ENCODE measurements around the gene USP25.

GRCh38 chr21:15688016-15688415 is 41.8 kb upstream of the USP25 start:
- TF ChIP-seq CTCF (IDR thresholded peaks at IDR 0.05) (no peak), POLR2A (IDR thresholded peaks at IDR 0.05) (no peak)
